Activated gamma-delta T cell (primary cell): Measurements from ENCODE around the gene NRG3.
"Not testable (repeated sequence)": the region's sequence is repeated elsewhere in the genome, so short reads cannot be mapped to it uniquely, and the experiment has no call there.

ENCODE experiments used
- DNase-seq: peaks from one replicate; lab custom pipeline; 2025; lab: John Stamatoyannopoulos, UW

The NRG3 gene

DNA sequence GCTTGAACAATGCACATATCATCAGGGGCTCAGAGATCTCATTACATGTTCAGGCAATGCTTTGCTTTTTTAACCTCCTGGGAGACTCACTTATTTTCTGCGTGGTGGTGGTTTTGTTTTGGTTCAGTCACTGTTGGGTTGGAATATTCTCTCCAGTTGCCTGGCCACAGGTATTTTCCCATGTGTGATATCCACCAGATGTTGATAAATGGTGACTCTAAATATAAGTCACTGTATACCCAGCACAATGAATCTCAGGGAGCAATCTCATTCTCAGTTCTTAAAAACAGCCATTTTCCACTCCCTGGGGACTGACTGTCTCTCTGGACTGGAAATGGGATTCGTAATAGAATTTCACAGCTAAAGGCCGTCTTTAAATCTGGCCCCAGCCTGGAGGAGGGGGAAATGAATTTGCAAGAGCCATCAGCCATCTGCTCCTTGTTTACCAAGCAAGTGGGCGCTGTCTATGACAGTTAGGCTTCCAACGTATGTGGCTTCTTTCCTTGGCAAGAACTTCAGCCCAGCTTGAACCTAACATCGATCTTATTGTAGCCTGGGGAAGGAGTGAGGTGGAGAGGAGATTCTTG, 1106.2 kb downstream of the NRG3 start:
- no peak for DNase-seq

DNA sequence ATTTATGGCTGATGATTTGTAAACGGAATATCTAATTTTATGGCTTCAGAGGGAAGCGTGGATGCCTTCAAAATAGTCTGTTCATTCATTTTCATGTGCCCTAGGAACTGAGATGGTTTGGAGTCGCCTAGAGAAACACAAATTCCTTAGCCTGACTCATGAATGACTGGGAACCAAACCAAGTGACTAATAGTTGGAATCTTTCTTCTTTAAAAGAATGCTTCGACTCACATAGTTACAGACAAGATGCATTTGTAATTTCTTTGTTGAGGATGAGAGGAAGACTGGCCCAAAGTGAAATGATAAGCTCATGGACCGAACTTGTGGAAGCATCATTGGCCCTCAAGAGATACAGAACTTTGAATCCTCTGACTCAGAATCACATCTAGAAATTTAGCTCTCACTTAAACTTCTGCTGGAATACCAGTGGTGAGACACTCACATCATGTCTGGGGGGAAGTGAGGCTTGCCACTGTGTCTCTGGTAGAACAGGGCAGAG, 1107.2 kb downstream of the NRG3 start:
- DNase-seq, result no peak

DNA sequence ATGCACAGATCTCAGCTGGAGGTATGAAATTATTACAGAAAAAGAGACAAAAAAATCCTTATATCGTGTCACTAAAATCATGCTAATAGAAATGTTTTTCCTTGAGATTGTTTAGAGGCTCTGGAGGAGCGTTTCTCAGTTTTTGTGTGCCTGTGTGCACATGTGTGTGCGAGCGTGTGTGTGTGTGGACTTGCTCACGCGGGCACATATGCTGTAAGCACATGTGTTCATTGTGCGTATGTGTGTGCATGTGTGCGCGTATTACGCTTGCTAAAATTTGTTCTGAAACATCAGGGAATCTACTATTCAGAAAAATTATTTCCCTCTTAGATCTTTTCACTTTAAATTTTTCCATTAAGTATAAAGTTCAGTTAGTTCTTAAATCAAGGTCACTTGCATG, 1111.2 kb downstream of the NRG3 start:
- DNase-seq, result no peak

DNA sequence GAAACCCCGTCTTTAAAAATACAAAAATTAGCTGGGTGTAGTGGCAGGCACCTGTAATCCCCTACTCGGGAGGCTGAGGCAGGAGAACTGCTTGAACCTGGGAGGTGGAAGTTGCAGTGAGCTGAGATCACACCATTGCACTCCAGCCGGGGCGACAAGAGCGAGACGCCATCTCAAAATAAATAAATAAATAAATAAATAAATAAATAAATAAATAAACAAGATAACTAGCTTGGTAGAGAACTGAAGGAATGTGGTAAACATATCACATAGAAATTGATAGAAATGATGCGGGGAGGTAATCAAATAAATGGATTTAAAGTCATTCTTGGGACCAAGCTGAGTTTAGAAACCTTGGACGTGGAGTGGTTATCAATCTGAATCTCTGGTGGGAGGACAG, 1131.5 kb downstream of the NRG3 start:
- DNase-seq, result not testable (repeated sequence)

DNA sequence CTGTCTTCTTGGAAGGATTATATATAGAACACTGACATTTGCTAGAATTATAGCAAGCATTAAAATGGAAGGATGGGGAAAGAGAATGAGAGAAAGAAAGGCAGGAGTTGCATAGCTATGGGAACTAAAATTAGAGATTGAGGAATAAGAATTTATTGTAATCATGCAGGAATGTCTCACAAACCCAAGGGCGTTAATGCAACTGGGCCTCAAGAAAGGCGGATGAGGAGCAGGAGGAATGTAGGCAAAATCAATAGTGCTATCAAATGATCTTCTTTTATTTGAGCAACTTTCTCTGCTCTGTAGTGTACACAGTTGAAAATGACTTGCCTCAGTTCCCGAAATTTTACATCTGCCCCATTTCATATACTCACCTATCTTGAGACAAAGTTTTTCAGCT, 1132.5 kb downstream of the NRG3 start:
- no peak for DNase-seq

DNA sequence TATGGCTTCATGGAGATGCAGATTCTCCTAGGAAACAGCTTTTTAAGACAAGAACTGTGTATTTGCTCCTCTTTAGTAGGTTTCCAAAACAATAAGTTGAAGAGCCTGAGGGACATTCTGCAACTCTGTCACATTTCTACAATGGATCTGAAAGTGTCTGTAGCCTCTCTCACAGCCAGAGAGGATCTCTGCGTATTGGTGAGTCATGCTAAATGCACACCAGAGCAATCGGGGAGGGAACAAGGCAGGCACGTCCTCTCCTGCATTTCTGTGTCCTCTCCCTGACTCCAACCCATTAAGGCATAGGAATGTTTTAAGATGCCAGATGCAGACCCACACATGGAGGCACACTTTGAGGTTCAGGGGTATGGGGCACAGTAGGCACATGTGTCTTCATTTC, 1137.9 kb downstream of the NRG3 start:
- no peak for DNase-seq

DNA sequence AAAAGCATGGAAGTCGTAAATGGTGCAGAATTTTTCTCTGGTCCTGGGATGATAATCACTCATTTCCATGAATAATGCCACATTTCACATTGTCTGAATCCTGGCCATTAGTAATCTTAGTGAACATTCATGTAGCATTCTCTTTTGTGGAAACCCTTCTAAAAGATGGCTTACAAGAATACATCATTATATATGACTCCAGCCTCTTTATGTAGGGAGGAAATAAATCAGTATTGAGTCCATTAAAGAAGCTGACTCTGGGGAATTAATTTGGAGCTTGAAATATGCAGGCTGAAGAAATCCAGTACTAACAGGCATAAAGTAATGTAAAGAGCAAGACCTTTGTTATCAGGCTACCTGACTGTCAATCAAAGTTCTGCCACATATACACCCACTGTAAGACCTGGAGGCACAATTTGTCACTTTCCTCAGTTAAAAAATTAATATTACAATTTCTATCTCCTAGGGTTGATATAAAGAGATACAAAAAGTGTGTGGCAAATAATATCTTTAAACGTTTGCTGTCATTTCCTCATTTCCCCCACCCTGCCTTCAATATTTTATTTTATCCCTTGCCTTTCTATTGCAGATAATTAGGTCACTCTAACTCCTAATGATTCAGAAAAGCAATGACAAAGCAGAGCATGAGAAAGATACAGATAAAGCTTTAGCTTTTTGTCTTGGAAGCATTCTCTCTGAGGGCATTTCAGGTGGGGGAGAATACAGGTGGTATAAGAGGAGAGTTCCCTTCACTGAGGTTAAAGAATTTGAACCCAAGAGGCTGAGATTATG, 1142.3 kb downstream of the NRG3 start:
- no peak for DNase-seq

DNA sequence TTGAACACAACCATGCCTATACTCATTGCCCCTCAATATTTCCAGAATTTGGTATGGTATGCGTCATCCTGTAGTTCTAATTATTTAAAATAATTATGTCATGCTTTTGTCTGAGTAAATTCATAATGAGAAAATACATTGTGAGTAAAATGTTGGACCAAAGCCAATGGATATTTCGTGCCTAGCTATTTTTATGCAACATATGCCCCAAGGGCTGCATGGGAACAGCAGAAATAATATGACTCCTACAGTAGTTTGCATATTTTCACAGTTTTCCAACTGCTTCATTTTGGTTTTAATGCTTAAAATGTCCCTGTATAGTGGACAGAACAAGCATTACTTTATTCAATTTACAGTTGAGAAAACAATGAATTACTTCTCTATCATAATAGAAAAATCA, 1148.7 kb downstream of the NRG3 start:
- DNase-seq, result no peak
